H1 (cell line): Measurements from ENCODE around the gene PCDHGA1. TPM values are rescaled to one million over a fixed set of nuclear protein-coding genes. Genes with fewer than 3 reads are reported as not detected.
A peak's percentile ranks its signal among the peaks of the same experiment; 100 is the strongest.

ENCODE experiments used
- CTCF ChIA-PET: fragments of 300-600 bp; sonication (Branson Sonifier 250); formaldehyde crosslinking; loops from one replicate; lab custom pipeline; 2021; ENCODE audit not compliant: partially characterized antibody; lab: Charles Lee
- POLR2A ChIA-PET: fragments of 300-600 bp; sonication (Branson Sonifier 250); formaldehyde crosslinking; loops from one replicate; lab custom pipeline; 2021; ENCODE audit warnings: inconsistent platforms; ENCODE audit not compliant: partially characterized antibody; lab: Charles Lee
- DNase-seq, 2 experiments: peaks; one replicate each; pipeline versions ENCODE4 v3.0.0 to v3.0.0-alpha.2; 2010 to 2022; ENCODE audit warnings: low spot score in 2 of 2, low read depth in 1 of 2, mixed read lengths in 1 of 2
- FAIRE-seq: peaks from 2 replicates; lab custom pipeline; 2011; peaks lifted over from hg19 to GRCh38; lab: Jason Lieb, UNC
- H2AFZ ChIP-seq: 2 replicates; pipeline ENCODE4 v1.8.1; 2012; ENCODE audit warnings: low read length, inconsistent platforms
- H2AK5ac ChIP-seq: 2 replicates; pipeline ENCODE4 v1.6.1; 2013; ENCODE audit warnings: low read depth, low read length
- H2BK120ac ChIP-seq: replicated peaks from 2 replicates; pipeline ENCODE3; 2013; ENCODE audit warnings: low read depth, low read length, inconsistent platforms
- H2BK12ac ChIP-seq: 2 replicates; pipeline ENCODE4 v1.6.1; 2013; ENCODE audit warnings: low read depth, low read length
- H2BK15ac ChIP-seq: 2 replicates; pipeline ENCODE4 v1.6.1; 2013; ENCODE audit warnings: low read length
- H2BK20ac ChIP-seq: 2 replicates; pipeline ENCODE4 v1.6.1; 2013; ENCODE audit warnings: low read length
- H2BK5ac ChIP-seq: 2 replicates; pipeline ENCODE4 v1.6.1; 2013; ENCODE audit warnings: low read depth, low read length
- H3K14ac ChIP-seq: 2 replicates; pipeline ENCODE4 v1.6.1; 2013; ENCODE audit warnings: inconsistent platforms; ENCODE audit not compliant: insufficient read length
- H3K18ac ChIP-seq: 2 replicates; pipeline ENCODE4 v1.6.1; 2013; ENCODE audit warnings: low read length; ENCODE audit errors: extremely low read depth
- H3K23ac ChIP-seq: 2 replicates; pipeline ENCODE4 v1.6.1; 2013; ENCODE audit warnings: inconsistent platforms; ENCODE audit not compliant: insufficient read length
- H3K23me2 ChIP-seq: 2 replicates; pipeline ENCODE4 v1.6.1; 2013; ENCODE audit warnings: low read depth, low read length
- H3K27ac ChIP-seq: 2 replicates; pipeline ENCODE4 v1.6.1; 2011; ENCODE audit warnings: low read depth, low read length, inconsistent platforms
- H3K27me3 ChIP-seq, 4 experiments: replicated peaks in 1 of 4; 1 replicate in 1 of 4; 2 replicates in 3 of 4; pipeline versions ENCODE4 v1.6.1 to v1.8.1; 2011 to 2013; ENCODE audit warnings: low read length in 3 of 4, mild to moderate bottlenecking in 3 of 4, inconsistent platforms in 2 of 4, mixed read lengths in 2 of 4, moderate library complexity in 1 of 4; ENCODE audit not compliant: control insufficient read depth in 3 of 4, insufficient read depth in 3 of 4; ENCODE audit errors: extremely low read depth in 1 of 4
- H3K36me3 ChIP-seq, 4 experiments: 2 replicates each; pipeline versions ENCODE4 v1.6.1 to v1.8.1; 2011 to 2013; ENCODE audit warnings: mild to moderate bottlenecking in 4 of 4, low read length in 3 of 4, moderate library complexity in 2 of 4, control low read depth in 1 of 4, inconsistent platforms in 1 of 4; ENCODE audit not compliant: insufficient read depth in 4 of 4, control insufficient read depth in 2 of 4
- H3K4ac ChIP-seq: replicated peaks from 2 replicates; pipeline ENCODE3; 2013; ENCODE audit warnings: low read length, low read depth, mixed read lengths, inconsistent platforms; ENCODE audit not compliant: insufficient read length
- H3K4me1 ChIP-seq, 4 experiments: replicated peaks in 1 of 4; 1 replicate in 1 of 4; 2 replicates in 3 of 4; pipeline versions ENCODE4 v1.6.1 to v1.8.1; 2011 to 2013; ENCODE audit warnings: low read length in 3 of 4, inconsistent platforms in 2 of 4, mixed read lengths in 1 of 4; ENCODE audit not compliant: insufficient read depth in 4 of 4, control insufficient read depth in 3 of 4
- H3K4me2 ChIP-seq, 2 experiments: 2 replicates each; pipeline versions ENCODE4 v1.6.1 to v1.8.1; 2011 to 2013; ENCODE audit warnings: low read depth in 2 of 2, low read length in 2 of 2, control low read depth in 1 of 2, inconsistent platforms in 1 of 2, mild to moderate bottlenecking in 1 of 2; ENCODE audit not compliant: insufficient read depth in 1 of 2
- H3K4me3 ChIP-seq, 4 experiments: fragments of 200-600, 300-600 bp in 1 of 4; sonication (generic), shearing (Covaris generic), sonication (Bioruptor Twin) in 1 of 4; 2 replicates each; pipeline versions ENCODE4 v1.5.1 to v1.8.1; 2011 to 2016; ENCODE audit warnings: low read length in 4 of 4, low read depth in 3 of 4, control low read depth in 2 of 4, inconsistent platforms in 2 of 4, mild to moderate bottlenecking in 2 of 4, mixed read lengths in 1 of 4, moderate library complexity in 1 of 4; ENCODE audit not compliant: insufficient read depth in 2 of 4; ENCODE audit errors: extremely low read depth in 1 of 4
- H3K56ac ChIP-seq: replicated peaks from 2 replicates; pipeline ENCODE3; 2013; ENCODE audit warnings: low read depth, mild to moderate bottlenecking, mixed read lengths, low read length, inconsistent platforms; ENCODE audit not compliant: insufficient read length
- H3K79me1 ChIP-seq: 2 replicates; pipeline ENCODE4 v1.6.1; 2013; ENCODE audit warnings: low read depth, low read length, control low read depth
- H3K79me2 ChIP-seq, 2 experiments: 2 replicates each; pipeline versions ENCODE4 v1.6.1 to v1.8.1; 2012 to 2013; ENCODE audit warnings: low read length in 2 of 2, mild to moderate bottlenecking in 2 of 2, inconsistent platforms in 1 of 2; ENCODE audit not compliant: insufficient read depth in 2 of 2, control insufficient read depth in 1 of 2
- H3K9ac ChIP-seq, 4 experiments: replicated peaks in 1 of 4; 1 replicate in 1 of 4; 2 replicates in 3 of 4; pipeline versions ENCODE4 v1.6.1 to v1.8.1; 2011 to 2013; ENCODE audit warnings: low read depth in 3 of 4, low read length in 3 of 4, control low read depth in 2 of 4, mild to moderate bottlenecking in 2 of 4, moderate library complexity in 2 of 4, inconsistent platforms in 1 of 4; ENCODE audit errors: extremely low read depth in 1 of 4
- H3K9me3 ChIP-seq, 2 experiments: 2 replicates each; pipeline versions ENCODE4 v1.6.1 to v1.8.1; 2012 to 2013; ENCODE audit warnings: mild to moderate bottlenecking in 2 of 2, moderate library complexity in 2 of 2, control low read depth in 1 of 2, inconsistent platforms in 1 of 2, low read depth in 1 of 2, low read length in 1 of 2, mixed read lengths in 1 of 2; ENCODE audit not compliant: insufficient read depth in 2 of 2
- H4K20me1 ChIP-seq, 2 experiments: replicated peaks in 1 of 2; 2 replicates each; pipeline versions ENCODE3 to v1.8.1; 2011 to 2013; ENCODE audit warnings: inconsistent platforms in 2 of 2, low read length in 2 of 2, mild to moderate bottlenecking in 1 of 2; ENCODE audit not compliant: insufficient read depth in 2 of 2, control insufficient read depth in 1 of 2
- H4K5ac ChIP-seq: 2 replicates; pipeline ENCODE4 v1.6.1; 2013; ENCODE audit warnings: low read length, low read depth, mixed read lengths, inconsistent platforms; ENCODE audit not compliant: insufficient read length
- H4K8ac ChIP-seq: 2 replicates; pipeline ENCODE4 v1.8.0; 2013; ENCODE audit warnings: mild to moderate bottlenecking, moderate library complexity, low read length, inconsistent platforms; ENCODE audit not compliant: insufficient read depth; ENCODE audit errors: extremely low read depth
- H4K91ac ChIP-seq: replicated peaks from 2 replicates; pipeline ENCODE3; 2013; ENCODE audit warnings: low read length, mixed read lengths, inconsistent platforms; ENCODE audit not compliant: insufficient read length
- ASH2L ChIP-seq: fragments of 200-600, 300-600 bp; sonication (generic); IDR thresholded peaks from one replicate; pipeline ENCODE4 v1.7.1; 2017; ENCODE audit warnings: low read length
- CTBP2 ChIP-seq: IDR thresholded peaks from 2 replicates; pipeline ENCODE4 v1.7.0; 2011; ENCODE audit warnings: borderline replicate concordance, mild to moderate bottlenecking, moderate library complexity, mixed read lengths, low read length; ENCODE audit not compliant: insufficient read depth, insufficient read length
- KDM1A ChIP-seq: fragments of 200-600, 300-600 bp; sonication (generic); IDR thresholded peaks from 2 replicates; pipeline ENCODE4 v1.7.1; 2016; ENCODE audit warnings: mild to moderate bottlenecking, low read length, borderline replicate concordance
- RAD21 ChIP-seq, 2 experiments: IDR thresholded peaks in 1 of 2; conservative IDR thresholded peaks in 1 of 2; 2 replicates each; pipeline ENCODE4 v1.6.1; 2011; ENCODE audit warnings: low read depth in 2 of 2, low read length in 2 of 2, improper control_type of control experiment in 1 of 2, inconsistent platforms in 1 of 2, mild to moderate bottlenecking in 1 of 2, moderate library complexity in 1 of 2
- SIX5 ChIP-seq: IDR thresholded peaks from 2 replicates; pipeline ENCODE4 v1.6.1; 2011; ENCODE audit warnings: mild to moderate bottlenecking, low read depth, low read length
- TEAD4 ChIP-seq: IDR thresholded peaks from 2 replicates; pipeline ENCODE4 v1.6.1; 2012; ENCODE audit warnings: low read depth, low read length, inconsistent platforms, mixed read lengths
- WGBS, 2 experiments: shearing (Covaris generic) in 1 of 2; methylation state at CpG; one replicate each; pipeline versions ENCODE4 v1.1.6 to v1.1.7; 2013 to 2015; ENCODE audit warnings: low lambda C conversion rate in 2 of 2, mixed read lengths in 2 of 2, inconsistent platforms in 1 of 2, low coverage in 1 of 2, missing lambda C conversion rate in 1 of 2; ENCODE audit not compliant: insufficient replicate concordance in 2 of 2, insufficient coverage in 1 of 2, insufficient read length in 1 of 2; ENCODE audit errors: extremely low coverage in 1 of 2, missing lambda C conversion rate in 1 of 2; 5-methylcytosine and 5-hydroxymethylcytosine counted together
- polyA plus RNA-seq, 7 experiments: library from polyadenylated mRNA; depleted of rRNA in 3 of 7; stranded (reverse) in 5 of 7; unstranded in 2 of 7; fragments of >200 nt in 5 of 7; fragments of 200-250 nt in 2 of 7; gene quantifications; 1 replicate in 5 of 7; 2 replicates in 1 of 7; 4 replicates in 1 of 7; pipeline versions ENCODE4 v1.2.1 to v1.2.3, GENCODE V29; 2011 to 2013; ENCODE audit warnings: missing spikeins in 2 of 7, mixed read lengths in 2 of 7
- total RNA-seq: library from RNA; stranded (reverse); fragmentation: NEBNext Ultra II Directional; extraction: Animal tissue kit (Norgen Biotek cat#: 25700); gene quantifications from 2 replicates; pipeline ENCODE4 v1.2.1, GENCODE V29; 2021
- TF ChIP-seq, protein P1 (sequence below): IDR thresholded peaks from 2 replicates; pipeline ENCODE4 v1.6.1; 2012; ENCODE audit warnings: low read length, inconsistent platforms
- TF ChIP-seq, protein P2 (sequence below), 3 experiments: IDR thresholded peaks; 1 replicate in 2 of 3; 2 replicates in 1 of 3; pipeline versions ENCODE4 v1.5.1 to v1.6.1; 2011; ENCODE audit warnings: low read length in 3 of 3, mild to moderate bottlenecking in 3 of 3, inconsistent platforms in 2 of 3, low read depth in 1 of 3, moderate library complexity in 1 of 3; ENCODE audit not compliant: insufficient read depth in 1 of 3; ENCODE audit errors: control extremely low read depth in 1 of 3

PCDHGA1 gene
- total and polyA plus RNA-seq, 2 of the 8 experiments (the other 6 are each of a cell fraction or from before 2014, with no cell fraction given), result 0.57 to 0.89 TPM

DNA sequence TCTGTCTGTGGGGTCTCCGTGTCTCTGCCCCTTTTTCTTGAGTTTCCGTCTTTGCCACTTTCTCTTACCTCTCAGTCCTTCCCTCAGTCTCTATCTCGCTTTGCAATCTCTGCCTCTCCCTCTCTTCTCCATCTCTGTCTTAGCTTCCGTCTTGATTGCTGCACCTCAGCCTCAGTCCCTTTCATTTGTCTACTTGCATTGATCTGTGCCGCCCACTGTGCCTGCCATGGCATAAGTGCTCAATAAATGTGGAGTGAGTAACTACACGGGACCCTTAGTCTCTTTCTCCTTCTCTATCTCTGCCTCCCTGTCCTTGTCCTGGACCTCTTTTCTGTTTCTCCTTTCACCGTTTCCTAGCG is 165.1 kb downstream of the PCDHGA1 start:
- Histone ChIP-seq H2AK5ac (peak overlapping the region; percentile 48), H3K27me3 (peaks cover 13 to 38% (median 34%) of the 10 kb centered on the region in 4 experiments; a peak in 6 of 7 replicates), H3K36me3 (no peaks in the 10 kb centered on the region), H3K14ac (no peak overlapping the region), H2BK15ac (0 out of 2 replicates have a peak overlapping the region, but pooled peaks have one; percentile 53), H3K27ac (no peak overlapping the region), H2BK12ac (peak overlapping the region; percentile 93; the same call in 1 of the 2 replicates), H3K9ac (no peak overlapping the region), H3K23me2 (peaks cover 24% of the 10 kb centered on the region; the same call in 1 of the 2 replicates), H4K8ac (no peak overlapping the region), H3K4me2 (peak overlapping the region; percentile 55 to 82), H2BK120ac (peak overlapping the region; percentile 25), H4K5ac (no peak overlapping the region), H3K56ac (no peak overlapping the region), H2AFZ (no peak overlapping the region), H2BK5ac (peak overlapping the region; percentile 82; the same call in 1 of the 2 replicates), H2BK20ac (peak overlapping the region; percentile 83; the same call in 1 of the 2 replicates), H3K9me3 (no peaks in the 10 kb centered on the region), H3K79me2 (no peaks in the 10 kb centered on the region), H3K4ac (peak overlapping the region; percentile 46), H3K4me1 (peaks cover 6 to 37% (median 25%) of the 10 kb centered on the region in 4 experiments), H3K79me1 (peaks cover 4% of the 10 kb centered on the region), H3K23ac (no peak overlapping the region), H4K91ac (peak overlapping the region; percentile 71), H3K4me3 (peak overlapping the region in 2 of 4 experiments; percentile 7 to 41; a peak in 3 of 8 replicates), H4K20me1 (peaks cover 0 to 4% of the 10 kb centered on the region in 2 experiments), H3K18ac (peak overlapping the region; percentile 97)
- ChIA-PET POLR2A (interaction anchor here (0.6 to 5.0 kb wide), 3 partner anchors 11 to 199 kb away, joined by 3 to 33 read pairs (median 25); partner anchors contain the start of gene PCDHGC4), CTCF (interaction anchor here (0.5 to 50.9 kb wide), 14 partner anchors 11 to 250 kb away, joined by 3 to 1236 read pairs (median 5); partner anchors contain the start of genes PCDHGA10, PCDHGA11, PCDHGA9 and PCDHGB1)
- 52% methylated on average over 8 of the region's 8 CpGs; no CpG with 5 or more reads in 1 of the 2 experiments for WGBS, 2 experiments
- FAIRE-seq, result no peak
- no peak for DNase-seq
- TF ChIP-seq TEAD4 (no peak), RAD21 (IDR thresholded peaks at IDR 0.05 in 1 of 2, conservative IDR thresholded peaks at IDR 0.05 in 1 of 2; ENCODE audit: low read depth in 2 of 2, low read length in 2 of 2) (no peak), CTBP2 (no peak), ASH2L (no peak), SIX5 (no peak), KDM1A (no peak)
- TF ChIP-seq, protein P1, sequence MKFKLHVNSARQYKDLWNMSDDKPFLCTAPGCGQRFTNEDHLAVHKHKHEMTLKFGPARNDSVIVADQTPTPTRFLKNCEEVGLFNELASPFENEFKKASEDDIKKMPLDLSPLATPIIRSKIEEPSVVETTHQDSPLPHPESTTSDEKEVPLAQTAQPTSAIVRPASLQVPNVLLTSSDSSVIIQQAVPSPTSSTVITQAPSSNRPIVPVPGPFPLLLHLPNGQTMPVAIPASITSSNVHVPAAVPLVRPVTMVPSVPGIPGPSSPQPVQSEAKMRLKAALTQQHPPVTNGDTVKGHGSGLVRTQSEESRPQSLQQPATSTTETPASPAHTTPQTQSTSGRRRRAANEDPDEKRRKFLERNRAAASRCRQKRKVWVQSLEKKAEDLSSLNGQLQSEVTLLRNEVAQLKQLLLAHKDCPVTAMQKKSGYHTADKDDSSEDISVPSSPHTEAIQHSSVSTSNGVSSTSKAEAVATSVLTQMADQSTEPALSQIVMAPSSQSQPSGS, result no peak
- TF ChIP-seq, protein P2, sequence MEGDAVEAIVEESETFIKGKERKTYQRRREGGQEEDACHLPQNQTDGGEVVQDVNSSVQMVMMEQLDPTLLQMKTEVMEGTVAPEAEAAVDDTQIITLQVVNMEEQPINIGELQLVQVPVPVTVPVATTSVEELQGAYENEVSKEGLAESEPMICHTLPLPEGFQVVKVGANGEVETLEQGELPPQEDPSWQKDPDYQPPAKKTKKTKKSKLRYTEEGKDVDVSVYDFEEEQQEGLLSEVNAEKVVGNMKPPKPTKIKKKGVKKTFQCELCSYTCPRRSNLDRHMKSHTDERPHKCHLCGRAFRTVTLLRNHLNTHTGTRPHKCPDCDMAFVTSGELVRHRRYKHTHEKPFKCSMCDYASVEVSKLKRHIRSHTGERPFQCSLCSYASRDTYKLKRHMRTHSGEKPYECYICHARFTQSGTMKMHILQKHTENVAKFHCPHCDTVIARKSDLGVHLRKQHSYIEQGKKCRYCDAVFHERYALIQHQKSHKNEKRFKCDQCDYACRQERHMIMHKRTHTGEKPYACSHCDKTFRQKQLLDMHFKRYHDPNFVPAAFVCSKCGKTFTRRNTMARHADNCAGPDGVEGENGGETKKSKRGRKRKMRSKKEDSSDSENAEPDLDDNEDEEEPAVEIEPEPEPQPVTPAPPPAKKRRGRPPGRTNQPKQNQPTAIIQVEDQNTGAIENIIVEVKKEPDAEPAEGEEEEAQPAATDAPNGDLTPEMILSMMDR (IDR thresholded peaks at IDR 0.05; ENCODE audit: control extremely low read depth in 1 of 3, insufficient read depth in 1 of 3, low read depth in 1 of 3, low read length in 3 of 3), result no peak
